Left colon (tissue), 2 donors: ENCODE measurements around the gene CREB5. TPM values are rescaled to one million over a fixed set of nuclear protein-coding genes. Genes with fewer than 3 reads are reported as not detected.

Source experiments
- ATAC-seq: fragments of 200-7000 bp; cut with Tn5 transposase; one replicate; pipeline ENCODE4 v1.9.1; 2020; ENCODE audit warnings: mild to moderate bottlenecking, moderate library complexity
- DNase-seq, 2 donors: peaks; one replicate each; pipeline ENCODE4 v3.0.0-alpha.2; 2020
- intact Hi-C, 2 donors: fragments of 100-400 bp; cut with DNase I in 1 of 2; cut with micrococcal nuclease in 1 of 2; formaldehyde crosslinking; loops; one replicate each; pipeline versions ENCODE4 v1.11.2 to v1.14.0; 2022; cut with DNase I, micrococcal nuclease
- total RNA-seq, 2 donors: library from RNA; stranded (reverse); fragmentation: NEBNext Ultra II Directional; extraction: Animal tissue kit (Norgen Biotek cat#: 25700); gene quantifications; one replicate each; pipeline ENCODE4 v1.2.1, GENCODE V29; 2021
- donor health status: DM: no; HTN: no; CAD: no.
- donor health status: DM: yes; HTN: yes; CAD: no.

The CREB5 gene
- total RNA-seq, 2 donors from 2014 or later = 1.8 to 2.4 TPM

- DNase-seq (no peak), ATAC-seq (no peak)
- intact Hi-C loops = no loop called here
Observed at GRCh38 chr7:28556025-28556424, 143.7 kb downstream of the CREB5 start.

DNA sequence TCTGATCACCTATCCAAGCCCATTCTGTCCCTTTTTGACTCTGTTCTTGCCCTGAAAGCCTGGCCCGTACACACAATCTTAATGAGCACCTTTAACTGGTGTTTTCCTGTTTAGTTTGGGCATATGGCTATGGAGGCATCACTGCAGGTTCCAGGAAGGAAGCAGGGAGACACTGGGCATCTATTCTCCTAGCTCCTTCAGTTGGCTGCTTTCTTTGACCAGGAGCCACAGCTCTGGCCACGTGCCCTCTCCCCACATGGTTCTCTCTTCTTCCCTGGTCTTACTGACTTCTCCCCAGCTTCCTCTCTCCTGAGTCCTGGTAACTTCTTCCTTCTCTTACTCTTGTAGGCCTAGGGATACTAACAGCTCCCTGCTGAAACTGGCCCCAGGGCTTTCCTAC, 144.4 kb downstream of the CREB5 start:
- intact Hi-C loops = no loop called here
- DNase-seq (no peak), ATAC-seq (no peak)

DNA sequence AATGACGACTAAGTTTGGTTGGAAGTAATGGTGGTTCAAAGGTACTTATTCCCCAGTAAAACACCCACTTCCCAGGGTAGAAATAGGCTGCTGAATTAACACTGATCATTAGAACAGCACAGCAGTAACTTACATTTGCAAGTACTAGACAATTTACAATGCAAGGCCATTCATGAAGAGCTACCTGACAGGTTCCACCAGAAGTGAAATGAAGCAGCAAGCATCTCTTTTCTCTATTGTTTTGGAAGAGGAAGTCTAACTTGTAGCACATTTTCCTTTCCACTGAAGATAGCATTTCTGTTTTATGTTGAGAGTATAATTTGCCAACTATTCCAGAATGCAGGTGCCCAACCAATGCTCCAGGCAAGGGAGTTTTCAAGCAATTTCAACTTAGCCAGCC, 145.9 kb downstream of the CREB5 start:
- DNase-seq = no peak
- no peak for ATAC-seq
- intact Hi-C loops = no loop called here

DNA sequence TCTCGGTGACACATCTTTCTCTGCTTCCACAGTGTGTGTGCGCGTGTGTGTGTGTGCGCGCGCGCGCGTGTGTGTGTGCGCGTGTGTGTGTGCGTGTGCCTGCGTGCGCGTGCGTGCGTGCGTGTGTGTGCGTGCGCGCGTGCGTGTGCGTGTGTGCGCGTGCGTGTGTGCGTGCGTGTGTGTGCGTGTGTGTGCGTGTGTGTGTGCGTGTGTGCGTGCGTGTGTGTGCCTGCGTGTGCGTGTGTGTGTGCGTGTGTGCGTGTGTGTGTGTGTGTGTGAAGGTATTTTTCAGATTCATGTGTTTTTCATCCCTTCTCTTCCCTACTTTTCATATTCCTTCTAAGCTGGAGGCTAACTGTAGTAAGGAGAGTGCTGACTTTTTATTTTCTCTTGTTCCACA, 148.4 kb downstream of the CREB5 start:
- intact Hi-C loops = no loop called here
- DNase-seq (no peak), ATAC-seq (no peak)

DNA sequence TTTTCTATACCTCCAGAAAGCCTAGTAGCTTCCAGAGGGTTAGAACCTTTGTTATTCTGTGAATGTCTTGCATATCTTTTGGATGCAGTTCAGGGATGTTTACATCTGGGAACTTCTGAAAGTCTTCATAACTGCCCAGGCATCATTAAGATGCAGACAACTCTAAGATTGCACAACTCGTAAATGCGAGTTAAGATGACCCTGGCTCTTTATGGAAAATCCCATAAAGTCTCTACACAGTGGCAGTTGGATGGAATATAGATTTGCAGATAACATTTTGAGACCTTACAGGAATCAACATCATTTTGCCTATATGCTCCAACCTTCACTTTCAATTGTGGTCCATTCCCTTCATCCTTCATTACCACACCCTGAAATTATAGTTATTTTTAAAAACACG, 151.7 kb downstream of the CREB5 start:
- no peak for ATAC-seq
- intact Hi-C loops = no loop called here
- DNase-seq = no peak

DNA sequence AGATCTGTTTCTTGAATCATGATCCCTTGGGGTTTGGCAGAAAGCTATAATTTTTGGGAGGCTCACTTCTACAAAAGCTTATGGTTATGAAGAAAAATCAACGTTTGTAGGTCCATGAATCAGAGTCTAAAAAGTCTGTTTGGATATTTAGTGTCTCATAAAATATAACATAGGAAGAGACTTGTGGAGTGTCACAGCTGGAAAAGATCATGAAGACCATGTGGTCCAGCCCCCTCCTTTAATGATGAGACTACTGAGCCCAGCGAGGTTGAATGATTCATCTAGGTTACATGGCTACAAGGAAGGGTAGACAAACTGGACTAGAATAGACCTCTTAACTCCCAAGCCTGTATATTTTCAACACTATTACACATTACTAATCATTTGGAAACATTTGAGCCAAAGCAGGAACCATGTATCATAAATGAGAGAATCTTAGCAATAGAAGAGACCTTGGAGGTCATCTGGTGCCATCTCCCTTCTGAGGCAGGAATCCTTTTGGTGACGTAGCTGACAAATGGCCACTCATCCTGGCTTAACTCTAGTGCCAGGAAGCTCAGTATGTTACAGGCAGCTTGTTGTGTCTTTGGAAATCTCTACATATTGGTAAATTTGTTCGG, 152.5 kb downstream of the CREB5 start:
- ATAC-seq = no peak
- intact Hi-C loops = no loop called here
- DNase-seq = no peak

DNA sequence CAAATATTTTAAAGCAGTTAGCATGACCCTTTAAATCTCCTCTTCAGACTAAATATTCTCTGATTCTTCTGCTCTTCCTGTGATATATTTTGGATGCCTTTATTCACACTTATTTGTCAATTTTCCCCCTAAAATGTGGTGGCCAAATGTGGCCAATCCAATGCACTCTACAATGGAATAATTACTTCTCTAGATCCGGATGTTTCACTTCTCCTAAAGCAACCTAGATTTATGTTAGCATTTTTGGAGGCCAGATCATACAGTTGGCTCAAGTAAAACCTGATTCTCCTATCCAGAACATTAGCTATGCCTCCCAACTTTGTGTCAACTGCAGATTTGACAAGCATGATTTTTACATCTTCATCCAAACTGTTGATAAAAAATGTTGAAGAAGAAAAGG, 153.7 kb downstream of the CREB5 start:
- ATAC-seq (no peak), DNase-seq (no peak)
- intact Hi-C loops = no loop called here

GRCh38 chr7:28570113-28570969, 158.0 kb downstream of the CREB5 start:
- no peak for ATAC-seq
- intact Hi-C loops = no loop called here
- DNase-seq = no peak

DNA sequence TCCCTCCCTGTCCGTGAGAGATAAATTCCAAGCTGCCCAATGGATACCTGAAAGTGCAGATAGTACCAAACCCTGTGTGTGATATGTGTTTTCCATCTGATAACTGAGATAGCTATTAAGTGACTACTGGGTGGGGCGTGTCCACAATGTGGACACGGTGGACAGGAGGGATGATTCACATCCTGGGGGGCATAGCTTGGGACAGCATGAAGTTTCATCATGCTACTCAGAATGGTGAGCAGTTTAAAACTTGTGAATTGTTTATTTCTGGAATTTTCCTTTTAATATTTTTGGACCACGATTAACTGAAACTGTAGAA, 158.6 kb downstream of the CREB5 start:
- intact Hi-C loops = no loop called here
- DNase-seq (no peak), ATAC-seq (no peak)

DNA sequence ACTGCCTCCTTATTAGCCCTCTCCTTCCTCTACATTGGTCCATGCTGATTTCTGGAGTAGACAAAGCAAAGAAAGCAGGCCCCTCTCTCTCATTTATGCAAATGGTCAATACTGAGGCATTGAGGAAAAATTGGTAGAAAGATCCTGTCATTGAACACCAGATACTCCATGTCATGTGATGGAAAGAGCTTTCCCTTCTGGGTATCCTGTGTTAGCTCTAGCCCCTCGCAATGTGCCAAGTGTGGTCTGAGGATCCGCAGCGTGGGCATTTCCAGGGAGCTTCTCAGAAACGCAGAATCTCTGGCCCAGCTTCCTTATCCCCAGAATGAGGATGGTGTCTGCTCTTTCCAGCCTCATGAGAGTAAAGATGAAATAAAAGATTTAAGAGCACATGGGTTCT, 159.1 kb downstream of the CREB5 start:
- ATAC-seq = no peak
- intact Hi-C loops = no loop called here

DNA sequence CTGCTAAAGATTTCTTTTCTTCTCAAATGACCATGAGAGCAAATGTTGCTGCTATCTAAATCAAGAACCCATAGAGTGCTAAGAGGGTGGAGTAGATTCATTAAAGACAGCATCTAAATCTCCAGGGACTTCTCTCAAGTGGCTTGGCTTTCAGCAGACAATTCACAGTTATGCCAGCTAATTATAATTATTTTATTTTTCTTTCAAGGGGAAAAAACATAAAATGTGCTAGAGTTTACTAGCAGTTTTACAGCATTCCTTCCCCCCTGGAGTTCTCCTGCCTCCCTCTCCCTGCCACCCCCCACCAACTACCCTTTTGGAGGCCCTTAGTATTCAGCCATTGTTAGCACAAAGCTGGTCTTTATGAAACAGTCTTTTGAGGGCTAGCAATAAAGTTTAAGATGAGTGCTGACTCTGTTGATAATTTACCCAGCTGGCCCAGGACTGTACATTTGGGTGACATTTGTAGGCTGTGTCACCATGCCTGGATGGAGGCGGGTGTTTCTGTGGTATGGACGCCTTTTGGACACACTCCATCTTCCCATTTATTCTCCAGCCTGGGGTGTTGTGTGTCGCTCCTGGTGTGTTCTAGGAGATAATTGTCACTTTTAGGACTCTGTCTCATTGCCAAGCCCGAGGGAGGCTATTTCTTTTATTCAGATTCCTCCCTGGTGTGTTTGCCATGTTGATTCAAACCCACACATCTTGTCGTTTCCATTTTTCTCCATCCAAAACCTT, 160.2 kb downstream of the CREB5 start:
- intact Hi-C loops = no loop called here
- no peak for DNase-seq
- peak; percentile 53 for ATAC-seq

More for the DNA sequence above, 159.1 kb downstream of the CREB5 start:
- no peak for DNase-seq

GRCh38 chr7:28573059-28573553, 160.8 kb downstream of the CREB5 start:
- DNase-seq = peak; percentile 23 to 27
- ATAC-seq = peak; percentile 70
- intact Hi-C loops = no loop called here

DNA sequence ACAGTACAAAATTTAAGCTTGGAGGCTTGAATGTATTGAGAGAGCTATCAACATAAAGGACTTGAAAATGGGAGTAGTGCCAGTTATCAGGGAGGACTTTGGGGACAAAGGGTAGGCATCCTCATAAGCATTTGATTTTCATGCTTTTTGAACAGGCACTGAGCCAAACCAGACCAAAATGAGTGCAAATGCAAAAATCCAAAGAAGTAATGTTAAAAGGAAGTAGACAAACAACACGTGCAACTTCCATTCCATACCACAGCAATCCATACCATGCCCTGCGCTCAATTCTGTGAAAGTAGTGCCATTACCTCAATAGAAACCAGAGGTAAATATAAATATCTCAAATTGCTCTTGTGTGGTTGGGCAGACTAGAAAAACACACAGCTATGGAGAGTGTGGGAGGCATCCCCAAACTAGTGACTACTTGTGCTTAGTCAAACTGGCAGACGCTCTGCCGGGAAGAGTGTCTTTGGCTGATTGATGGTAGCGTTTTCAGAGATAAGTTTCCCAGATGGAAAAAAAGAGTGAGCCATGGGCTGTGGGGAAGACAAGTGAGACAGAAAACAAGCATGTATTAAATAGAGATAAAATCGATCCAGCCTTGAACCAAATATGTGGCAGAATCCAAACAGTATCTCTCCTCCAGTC, 161.5 kb downstream of the CREB5 start:
- no peak for ATAC-seq
- no peak for DNase-seq
- intact Hi-C loops = no loop called here

GRCh38 chr7:28575241-28575643, 162.9 kb downstream of the CREB5 start:
- ATAC-seq (no peak), DNase-seq (no peak)
- intact Hi-C loops = no loop called here

GRCh38 chr7:28576656-28577055, 164.3 kb downstream of the CREB5 start:
- ATAC-seq (no peak), DNase-seq (no peak)
- intact Hi-C loops = no loop called here

GRCh38 chr7:28579571-28579970, 167.3 kb downstream of the CREB5 start:
- DNase-seq = no peak
- intact Hi-C loops = no loop called here
- ATAC-seq = no peak

DNA sequence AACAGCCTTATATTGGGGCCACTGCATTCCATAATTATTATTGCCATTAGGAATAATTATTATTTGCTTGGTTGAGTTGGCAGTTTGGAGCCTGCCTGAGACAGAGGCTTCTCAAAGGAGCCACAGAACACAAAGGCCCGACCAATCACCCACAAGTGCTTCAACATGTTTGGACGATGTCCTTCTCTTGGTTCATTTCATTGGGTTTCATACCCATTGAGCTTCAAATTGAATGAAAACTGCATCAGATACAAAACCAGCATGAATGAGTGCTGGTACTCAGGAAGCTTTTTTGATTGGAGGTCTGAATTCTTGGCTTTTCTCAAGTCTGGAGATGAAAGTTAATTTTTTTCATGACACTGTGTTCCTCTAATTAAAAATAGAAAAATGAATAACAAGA, 168.3 kb downstream of the CREB5 start:
- no peak for DNase-seq
- intact Hi-C loops = no loop called here
- ATAC-seq = no peak

DNA sequence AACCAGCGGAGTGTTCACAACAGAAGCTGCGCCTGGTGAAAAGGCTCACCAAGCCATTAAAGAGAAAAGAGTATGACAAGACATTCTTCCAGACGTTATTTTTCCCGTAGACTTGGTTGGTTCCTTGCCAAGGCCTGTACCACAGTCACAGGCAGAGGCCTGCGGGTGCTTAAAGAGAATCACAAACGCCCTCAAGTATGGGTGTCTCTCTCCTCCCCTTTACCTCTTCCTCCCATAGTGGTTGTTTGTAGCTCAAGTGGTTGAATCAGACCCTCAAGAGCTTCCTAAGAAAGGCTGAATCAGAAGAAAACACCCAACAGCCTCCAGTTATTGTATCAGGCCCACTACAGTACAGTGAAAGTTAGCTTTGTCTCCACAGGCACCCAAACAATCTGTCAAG, 169.0 kb downstream of the CREB5 start:
- ATAC-seq = no peak
- intact Hi-C loops = no loop called here
- DNase-seq = no peak

- ATAC-seq (no peak), DNase-seq (no peak)
- intact Hi-C loops = no loop called here
Observed at GRCh38 chr7:28582226-28582625, 169.9 kb downstream of the CREB5 start.

GRCh38 chr7:28584235-28584634, 171.9 kb downstream of the CREB5 start:
- intact Hi-C loops = no loop called here
- DNase-seq (no peak), ATAC-seq (no peak)
